Measurements from ENCODE around the gene PAWR. TPM values are rescaled to one million over a fixed set of nuclear protein-coding genes. Genes with fewer than 3 reads are reported as not detected.

PAWR gene
- polyA plus RNA-seq, 1 experiment: 10.5 TPM

DNA sequence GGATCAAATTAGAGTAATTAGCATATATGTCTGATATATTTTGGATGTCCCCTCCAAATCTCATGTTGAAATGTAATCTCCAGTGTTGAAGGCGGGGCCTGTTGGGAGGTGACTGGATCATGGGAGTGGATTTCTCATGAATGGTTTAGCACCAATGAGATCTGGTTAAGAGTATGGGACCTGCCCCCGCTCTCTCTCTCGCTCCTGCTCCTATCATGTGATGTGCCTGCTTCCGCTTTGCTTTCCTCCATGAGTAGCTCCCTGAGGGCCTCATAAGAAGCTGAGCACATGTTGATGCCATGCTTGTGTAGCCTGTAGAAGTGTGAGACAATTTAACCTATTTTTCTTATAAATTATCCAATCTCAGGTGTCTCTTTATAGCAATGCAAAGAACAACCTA, 73.1 kb downstream of the PAWR start:
- Histone ChIP-seq H3K36me3 (ENCODE audit: control insufficient read depth, insufficient read depth, low read length) (peaks cover 6% of the 10 kb centered on the region), H3K27me3 (ENCODE audit: control insufficient read depth, insufficient read depth, low read length) (no peaks in the 10 kb centered on the region), H3K4me3 (ENCODE audit: low read depth, low read length) (no peak overlapping the region)
- POLR2A ChIA-PET: no interaction called here
- TF ChIP-seq, protein P1, sequence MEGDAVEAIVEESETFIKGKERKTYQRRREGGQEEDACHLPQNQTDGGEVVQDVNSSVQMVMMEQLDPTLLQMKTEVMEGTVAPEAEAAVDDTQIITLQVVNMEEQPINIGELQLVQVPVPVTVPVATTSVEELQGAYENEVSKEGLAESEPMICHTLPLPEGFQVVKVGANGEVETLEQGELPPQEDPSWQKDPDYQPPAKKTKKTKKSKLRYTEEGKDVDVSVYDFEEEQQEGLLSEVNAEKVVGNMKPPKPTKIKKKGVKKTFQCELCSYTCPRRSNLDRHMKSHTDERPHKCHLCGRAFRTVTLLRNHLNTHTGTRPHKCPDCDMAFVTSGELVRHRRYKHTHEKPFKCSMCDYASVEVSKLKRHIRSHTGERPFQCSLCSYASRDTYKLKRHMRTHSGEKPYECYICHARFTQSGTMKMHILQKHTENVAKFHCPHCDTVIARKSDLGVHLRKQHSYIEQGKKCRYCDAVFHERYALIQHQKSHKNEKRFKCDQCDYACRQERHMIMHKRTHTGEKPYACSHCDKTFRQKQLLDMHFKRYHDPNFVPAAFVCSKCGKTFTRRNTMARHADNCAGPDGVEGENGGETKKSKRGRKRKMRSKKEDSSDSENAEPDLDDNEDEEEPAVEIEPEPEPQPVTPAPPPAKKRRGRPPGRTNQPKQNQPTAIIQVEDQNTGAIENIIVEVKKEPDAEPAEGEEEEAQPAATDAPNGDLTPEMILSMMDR (IDR thresholded peaks at IDR 0.05; ENCODE audit: insufficient read depth, low read depth, low read length): no peak
- DNase-seq (ENCODE audit: low read depth): no peak
- CTCF ChIA-PET: interaction anchor here (0.9 kb wide), 1 partner anchor 15 kb away, joined by 3 read pairs; no protein-coding TSS in a partner anchor

DNA sequence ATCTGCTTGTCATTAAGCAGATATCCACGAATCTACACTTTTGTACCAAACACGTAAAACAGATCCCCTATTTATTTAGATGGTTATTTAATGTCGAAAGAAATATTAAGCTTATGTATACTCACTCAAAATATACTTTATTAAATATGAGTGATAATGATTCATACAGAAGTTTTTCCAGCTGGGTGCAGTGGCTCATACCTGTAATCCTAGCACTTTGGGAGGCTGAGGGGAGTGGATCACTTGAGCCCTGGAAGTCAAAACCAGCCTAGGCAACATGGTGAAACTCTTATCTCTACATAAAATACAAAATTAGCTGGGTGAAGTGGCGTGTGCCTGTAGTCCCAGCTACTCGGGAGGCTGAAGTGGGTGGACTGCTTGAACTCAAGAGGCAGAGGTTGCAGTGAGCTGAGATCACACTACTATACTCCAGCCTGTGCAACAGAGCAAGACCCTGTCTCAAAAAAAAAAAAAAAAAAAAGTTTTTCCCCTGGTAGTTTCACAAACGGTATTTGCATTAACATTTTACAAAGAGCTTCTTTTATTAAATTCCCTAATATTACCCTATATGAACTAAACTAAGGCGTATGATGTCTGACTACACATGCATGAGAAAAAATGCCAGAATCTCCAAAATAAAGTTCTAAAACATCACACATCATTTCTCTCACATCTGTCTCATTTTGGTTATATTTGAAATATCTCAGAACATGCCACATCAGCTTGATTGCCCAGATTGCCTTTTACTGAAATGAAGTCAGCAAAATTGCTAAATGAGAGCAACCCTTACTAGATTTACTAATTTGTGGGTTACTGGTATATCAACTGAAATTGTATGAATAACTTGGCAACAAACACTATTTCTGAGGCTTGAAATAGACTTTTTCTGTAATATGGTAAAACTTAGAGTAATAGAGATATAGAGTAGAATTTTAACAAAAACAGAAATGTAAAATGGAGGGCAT, 74.9 kb downstream of the PAWR start:
- TF ChIP-seq, protein P1 (IDR thresholded peaks at IDR 0.05; ENCODE audit: insufficient read depth, low read depth, low read length): no peak
- no peak for DNase-seq (ENCODE audit: low read depth)
- peaks cover 5% of the 10 kb centered on the region for H3K36me3 ChIP-seq (ENCODE audit: control insufficient read depth, insufficient read depth, low read length)
- no peaks in the 10 kb centered on the region for H3K27me3 ChIP-seq (ENCODE audit: control insufficient read depth, insufficient read depth, low read length)
- H3K4me3 ChIP-seq (ENCODE audit: low read depth, low read length): no peak overlapping the region
- ChIA-PET POLR2A (interaction anchor here (0.6 kb wide), 1 partner anchor 938 kb away, joined by 4 read pairs; no protein-coding TSS in a partner anchor), CTCF (interaction anchor here (0.6 kb wide), 1 partner anchor 713 kb away, joined by 4 read pairs; no protein-coding TSS in a partner anchor)

DNA sequence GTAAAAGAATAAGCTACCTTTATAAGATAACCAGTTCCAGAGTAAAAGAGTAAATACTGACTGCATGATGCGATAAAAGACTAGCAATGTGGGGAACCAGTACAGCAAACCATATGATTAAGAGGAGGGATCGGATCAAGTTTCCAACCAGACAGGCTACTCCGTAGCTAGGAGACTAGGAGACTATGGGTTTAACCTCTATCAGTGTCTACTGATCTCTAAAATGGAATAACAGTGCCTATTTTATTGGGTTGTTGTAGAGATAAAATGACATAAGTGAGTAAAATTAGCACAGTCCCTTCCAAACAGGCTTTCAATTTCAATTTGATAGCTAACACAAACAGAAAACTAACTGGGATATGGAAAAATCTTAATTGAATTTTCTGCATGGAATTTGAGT, 76.0 kb downstream of the PAWR start:
- DNase-seq (ENCODE audit: low read depth): no peak
- TF ChIP-seq, protein P1 (IDR thresholded peaks at IDR 0.05; ENCODE audit: insufficient read depth, low read depth, low read length): no peak
- POLR2A ChIA-PET: no interaction called here
- CTCF ChIA-PET: no interaction called here
- H3K27me3 ChIP-seq (ENCODE audit: control insufficient read depth, insufficient read depth, low read length): no peaks in the 10 kb centered on the region
- H3K36me3 ChIP-seq (ENCODE audit: control insufficient read depth, insufficient read depth, low read length): no peaks in the 10 kb centered on the region; the same call in 1 of the 2 replicates
- H3K4me3 ChIP-seq (ENCODE audit: low read depth, low read length): no peak overlapping the region

DNA sequence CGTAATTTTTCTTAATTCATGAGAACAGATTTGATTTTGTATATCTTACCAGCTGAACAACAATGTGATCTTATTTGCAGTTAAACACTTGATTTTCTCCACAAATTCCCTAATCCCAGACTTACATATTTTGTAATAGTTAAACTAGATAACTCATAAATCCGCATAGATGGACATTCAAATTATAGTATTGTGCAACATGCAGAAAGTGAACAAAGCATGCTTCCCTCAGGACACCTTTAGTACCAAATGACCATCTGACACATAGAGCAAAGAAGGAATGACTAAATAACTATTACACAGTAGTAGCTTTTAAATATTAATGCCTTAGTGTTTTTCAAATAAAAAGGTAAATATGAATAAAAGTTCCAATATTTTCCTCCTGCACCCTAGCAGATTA, 88.9 kb downstream of the PAWR start:
- TF ChIP-seq, protein P1 (IDR thresholded peaks at IDR 0.05; ENCODE audit: insufficient read depth, low read depth, low read length): no peak
- ChIA-PET CTCF (no interaction called here), POLR2A (no interaction called here)
- H3K4me3 ChIP-seq (ENCODE audit: low read depth, low read length): no peak overlapping the region
- no peaks in the 10 kb centered on the region for H3K27me3 ChIP-seq (ENCODE audit: control insufficient read depth, insufficient read depth, low read length)
- DNase-seq (ENCODE audit: low read depth): no peak
- no peaks in the 10 kb centered on the region for H3K36me3 ChIP-seq (ENCODE audit: control insufficient read depth, insufficient read depth, low read length)

DNA sequence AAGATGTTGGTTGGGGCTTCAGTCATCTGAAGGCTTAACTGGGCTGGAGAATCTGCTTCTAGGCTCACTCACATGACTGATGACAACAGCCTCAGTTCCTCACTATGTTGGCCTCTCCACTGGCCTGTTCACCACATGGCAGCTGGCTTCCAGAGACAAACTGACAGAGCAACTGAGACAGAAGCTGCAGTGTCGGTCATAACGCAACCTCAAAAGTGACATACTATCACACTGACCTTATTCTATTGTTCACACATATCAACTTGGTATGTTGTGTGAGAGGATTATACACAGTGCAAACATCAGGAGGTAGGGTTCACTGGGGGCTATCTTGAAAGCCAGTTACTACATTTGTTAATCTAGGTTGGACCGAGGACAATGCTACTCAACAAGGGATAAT, 92.9 kb downstream of the PAWR start:
- TF ChIP-seq, protein P1 (IDR thresholded peaks at IDR 0.05; ENCODE audit: insufficient read depth, low read depth, low read length): no peak
- Histone ChIP-seq H3K27me3 (ENCODE audit: control insufficient read depth, insufficient read depth, low read length) (no peaks in the 10 kb centered on the region), H3K36me3 (ENCODE audit: control insufficient read depth, insufficient read depth, low read length) (no peaks in the 10 kb centered on the region; the same call in 1 of the 2 replicates), H3K4me3 (ENCODE audit: low read depth, low read length) (no peak overlapping the region)
- POLR2A ChIA-PET: no interaction called here
- CTCF ChIA-PET: no interaction called here
- DNase-seq (ENCODE audit: low read depth): no peak

Measured in BJ (cell line).